HG03108 (cell line): ENCODE results near the gene CAMK2B.

Experiments used
- ATAC-seq: cut with Tn5 transposase; IDR thresholded peaks from one replicate; pipeline ENCODE4 v1.9.1; 2021; ENCODE audit warnings: moderate library complexity; ENCODE audit not compliant: unreplicated experiment

The CAMK2B gene

GRCh38 chr7:44330331-44330730 lies 4.9 kb upstream of the CAMK2B start:
- no peak for ATAC-seq

GRCh38 chr7:44329888-44330287 lies 4.5 kb upstream of the CAMK2B start:
- ATAC-seq, result no peak

- no peak for ATAC-seq
These were observed 3.7 kb upstream of the CAMK2B start for GRCh38 chr7:44329081-44329480.

- ATAC-seq, result no peak
These were observed 2.6 kb upstream of the CAMK2B start for GRCh38 chr7:44327981-44328380.

- ATAC-seq, result no peak
These were observed 1.1 kb upstream of the CAMK2B start for GRCh38 chr7:44326261-44327125.

- no peak for ATAC-seq
These were observed 432 bp upstream of the CAMK2B start for GRCh38 chr7:44325811-44326241.

- no peak for ATAC-seq
These were observed 753 bp downstream of the CAMK2B start for GRCh38 chr7:44324481-44325200.

- ATAC-seq, result no peak
These were observed 1.3 kb downstream of the CAMK2B start for GRCh38 chr7:44324204-44324480.

GRCh38 chr7:44323381-44324203 lies 1.8 kb downstream of the CAMK2B start:
- no peak for ATAC-seq

- no peak for ATAC-seq
These were observed 2.6 kb downstream of the CAMK2B start for GRCh38 chr7:44322631-44323363.

GRCh38 chr7:44321796-44322195 lies 3.6 kb downstream of the CAMK2B start:
- ATAC-seq, result no peak

GRCh38 chr7:44320794-44321371 lies 4.5 kb downstream of the CAMK2B start:
- ATAC-seq, result no peak

- ATAC-seq, result no peak
These were observed 5.3 kb downstream of the CAMK2B start for GRCh38 chr7:44320141-44320540.

GRCh38 chr7:44318332-44318731 lies 7.1 kb downstream of the CAMK2B start:
- no peak for ATAC-seq

GRCh38 chr7:44315301-44315903 lies 10.0 kb downstream of the CAMK2B start:
- ATAC-seq, result no peak

GRCh38 chr7:44313621-44314031 lies 11.8 kb downstream of the CAMK2B start:
- ATAC-seq, result no peak

- no peak for ATAC-seq
These were observed 12.4 kb downstream of the CAMK2B start for GRCh38 chr7:44313016-44313415.

- ATAC-seq, result no peak
These were observed 13.6 kb downstream of the CAMK2B start for GRCh38 chr7:44311561-44312495.

- ATAC-seq, result no peak
These were observed 15.1 kb downstream of the CAMK2B start for GRCh38 chr7:44310221-44310848.
